Stimulated activated CD4-positive, alpha-beta T cell treated with anti-CD3 and anti-CD28 coated beads, Interleukin-12 subunit alpha, Interleukin-12 subunit beta, amount 100 ng/mL, for 48 hours (primary cell): Measurements from ENCODE around the gene DDX25.

Experiments used
- DNase-seq, 3 donors: peaks; one replicate each; pipeline ENCODE4 v3.0.0-alpha.2; 2020; ENCODE audit warnings: low read depth in 2 of 3, low spot score in 1 of 3

Gene DDX25

DNA sequence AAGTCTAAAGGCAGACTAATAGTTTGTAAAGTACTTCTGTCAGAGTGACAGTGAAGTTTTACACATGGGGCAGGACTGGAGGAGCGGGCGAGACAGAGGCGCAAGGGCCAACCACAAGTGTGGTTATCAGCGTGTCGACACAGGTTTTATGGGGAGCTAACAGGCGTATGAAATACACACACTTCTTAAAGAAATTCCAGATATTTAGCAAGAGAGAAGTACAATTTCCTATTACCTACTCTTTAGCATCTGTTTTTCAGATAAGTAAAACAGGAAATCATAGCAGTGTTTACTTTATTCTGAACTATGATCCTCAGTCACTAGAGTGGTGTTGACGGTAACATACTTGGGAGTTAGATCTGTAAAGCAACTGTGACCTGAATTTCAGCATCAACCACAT is 64.0 kb downstream of the DDX25 start:
- DNase-seq, result no peak

GRCh38 chr11:125971618-125972017 is 67.3 kb downstream of the DDX25 start:
- no peak for DNase-seq

GRCh38 chr11:125974284-125974683 is 70.0 kb downstream of the DDX25 start:
- DNase-seq, result no peak

DNA sequence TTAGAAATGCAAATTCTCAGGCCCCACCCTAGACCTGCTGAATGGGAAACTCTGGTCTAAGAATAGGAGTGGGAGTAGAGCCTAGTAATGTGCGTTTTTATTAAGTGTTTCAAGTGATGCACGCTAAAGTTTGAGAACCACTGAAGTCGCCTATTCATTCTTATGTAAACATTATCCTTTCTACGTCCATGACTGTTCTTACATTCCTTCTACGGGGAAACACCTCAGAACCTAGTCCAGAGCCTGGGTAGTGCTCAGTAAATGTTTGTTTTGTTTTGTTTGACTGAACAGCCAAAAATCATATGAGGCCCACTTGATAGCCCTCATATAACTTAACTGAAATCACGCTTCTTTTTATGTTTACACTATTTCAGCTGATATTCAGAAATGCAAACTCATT is 71.3 kb downstream of the DDX25 start:
- DNase-seq, result no peak

DNA sequence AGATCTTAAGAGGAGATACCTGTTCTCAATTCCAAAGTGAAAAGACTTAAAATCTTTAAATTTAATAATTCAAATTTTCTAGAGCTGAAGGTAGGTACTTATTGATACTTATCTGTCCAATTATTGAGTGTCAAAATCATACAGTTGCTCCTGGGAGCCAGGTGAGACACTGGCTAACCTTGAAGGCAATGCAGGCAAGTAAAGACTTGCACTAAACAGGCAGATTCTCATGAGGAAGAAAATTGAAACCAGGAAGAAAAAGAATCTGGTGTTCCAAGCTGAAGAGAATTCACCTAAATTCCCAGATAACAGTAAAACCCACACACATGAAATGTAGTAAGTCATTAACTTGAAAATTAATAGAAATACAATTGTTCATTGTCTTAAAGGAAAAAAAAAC is 71.8 kb downstream of the DDX25 start:
- DNase-seq, result no peak

DNA sequence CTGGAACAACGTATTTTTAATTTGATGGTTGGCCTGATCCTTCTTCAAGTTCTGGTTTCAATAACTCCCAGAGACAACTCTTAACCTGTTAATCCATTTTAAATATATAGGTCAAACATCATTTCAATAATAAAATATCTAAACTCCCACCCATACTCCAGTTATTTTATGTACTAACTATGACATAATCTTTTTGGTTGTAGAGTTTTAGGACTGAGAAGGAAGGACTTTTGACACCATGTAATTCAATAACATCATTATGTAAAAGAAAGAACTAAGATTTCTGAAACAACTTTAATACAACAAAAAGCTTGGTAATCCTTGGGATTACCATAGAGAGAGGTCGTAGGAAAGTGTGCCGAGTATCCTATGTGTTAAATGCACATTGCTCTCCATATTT is 73.0 kb downstream of the DDX25 start:
- DNase-seq, result no peak

DNA sequence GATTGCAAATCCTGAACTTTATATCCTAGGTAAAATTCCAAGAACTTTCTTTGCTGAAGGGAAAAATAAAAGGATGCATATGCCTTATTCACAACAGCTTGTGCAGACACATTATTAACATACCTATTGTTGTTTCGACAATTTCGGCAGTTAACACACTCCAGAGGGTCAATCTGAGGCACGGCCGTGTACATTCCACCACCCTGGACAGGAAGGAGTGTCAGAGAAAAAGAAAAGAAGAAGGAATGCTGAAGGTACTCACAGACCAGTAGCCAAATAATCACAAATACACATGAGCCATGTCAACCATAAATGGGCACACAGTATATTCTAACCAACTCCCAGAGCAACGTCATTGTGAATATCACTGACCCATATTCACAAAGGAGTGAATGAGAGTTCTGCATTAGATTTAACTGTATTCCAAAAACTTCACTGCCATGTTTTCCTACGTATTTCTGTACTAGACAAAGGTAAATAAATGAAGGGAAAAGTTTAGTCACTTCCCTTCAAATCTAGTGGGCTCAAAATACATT is 73.9 kb downstream of the DDX25 start:
- DNase-seq, result no peak
